GM19240 (cell line): ENCODE data around the gene CASZ1.

ENCODE experiments used
- DNase-seq: peaks from one replicate; pipeline ENCODE4 v3.0.0; 2011; ENCODE audit warnings: low spot score; ENCODE audit not compliant: insufficient read length

The CASZ1 gene, protein sequence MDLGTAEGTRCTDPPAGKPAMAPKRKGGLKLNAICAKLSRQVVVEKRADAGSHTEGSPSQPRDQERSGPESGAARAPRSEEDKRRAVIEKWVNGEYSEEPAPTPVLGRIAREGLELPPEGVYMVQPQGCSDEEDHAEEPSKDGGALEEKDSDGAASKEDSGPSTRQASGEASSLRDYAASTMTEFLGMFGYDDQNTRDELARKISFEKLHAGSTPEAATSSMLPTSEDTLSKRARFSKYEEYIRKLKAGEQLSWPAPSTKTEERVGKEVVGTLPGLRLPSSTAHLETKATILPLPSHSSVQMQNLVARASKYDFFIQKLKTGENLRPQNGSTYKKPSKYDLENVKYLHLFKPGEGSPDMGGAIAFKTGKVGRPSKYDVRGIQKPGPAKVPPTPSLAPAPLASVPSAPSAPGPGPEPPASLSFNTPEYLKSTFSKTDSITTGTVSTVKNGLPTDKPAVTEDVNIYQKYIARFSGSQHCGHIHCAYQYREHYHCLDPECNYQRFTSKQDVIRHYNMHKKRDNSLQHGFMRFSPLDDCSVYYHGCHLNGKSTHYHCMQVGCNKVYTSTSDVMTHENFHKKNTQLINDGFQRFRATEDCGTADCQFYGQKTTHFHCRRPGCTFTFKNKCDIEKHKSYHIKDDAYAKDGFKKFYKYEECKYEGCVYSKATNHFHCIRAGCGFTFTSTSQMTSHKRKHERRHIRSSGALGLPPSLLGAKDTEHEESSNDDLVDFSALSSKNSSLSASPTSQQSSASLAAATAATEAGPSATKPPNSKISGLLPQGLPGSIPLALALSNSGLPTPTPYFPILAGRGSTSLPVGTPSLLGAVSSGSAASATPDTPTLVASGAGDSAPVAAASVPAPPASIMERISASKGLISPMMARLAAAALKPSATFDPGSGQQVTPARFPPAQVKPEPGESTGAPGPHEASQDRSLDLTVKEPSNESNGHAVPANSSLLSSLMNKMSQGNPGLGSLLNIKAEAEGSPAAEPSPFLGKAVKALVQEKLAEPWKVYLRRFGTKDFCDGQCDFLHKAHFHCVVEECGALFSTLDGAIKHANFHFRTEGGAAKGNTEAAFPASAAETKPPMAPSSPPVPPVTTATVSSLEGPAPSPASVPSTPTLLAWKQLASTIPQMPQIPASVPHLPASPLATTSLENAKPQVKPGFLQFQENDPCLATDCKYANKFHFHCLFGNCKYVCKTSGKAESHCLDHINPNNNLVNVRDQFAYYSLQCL (N-terminal part only)

DNA sequence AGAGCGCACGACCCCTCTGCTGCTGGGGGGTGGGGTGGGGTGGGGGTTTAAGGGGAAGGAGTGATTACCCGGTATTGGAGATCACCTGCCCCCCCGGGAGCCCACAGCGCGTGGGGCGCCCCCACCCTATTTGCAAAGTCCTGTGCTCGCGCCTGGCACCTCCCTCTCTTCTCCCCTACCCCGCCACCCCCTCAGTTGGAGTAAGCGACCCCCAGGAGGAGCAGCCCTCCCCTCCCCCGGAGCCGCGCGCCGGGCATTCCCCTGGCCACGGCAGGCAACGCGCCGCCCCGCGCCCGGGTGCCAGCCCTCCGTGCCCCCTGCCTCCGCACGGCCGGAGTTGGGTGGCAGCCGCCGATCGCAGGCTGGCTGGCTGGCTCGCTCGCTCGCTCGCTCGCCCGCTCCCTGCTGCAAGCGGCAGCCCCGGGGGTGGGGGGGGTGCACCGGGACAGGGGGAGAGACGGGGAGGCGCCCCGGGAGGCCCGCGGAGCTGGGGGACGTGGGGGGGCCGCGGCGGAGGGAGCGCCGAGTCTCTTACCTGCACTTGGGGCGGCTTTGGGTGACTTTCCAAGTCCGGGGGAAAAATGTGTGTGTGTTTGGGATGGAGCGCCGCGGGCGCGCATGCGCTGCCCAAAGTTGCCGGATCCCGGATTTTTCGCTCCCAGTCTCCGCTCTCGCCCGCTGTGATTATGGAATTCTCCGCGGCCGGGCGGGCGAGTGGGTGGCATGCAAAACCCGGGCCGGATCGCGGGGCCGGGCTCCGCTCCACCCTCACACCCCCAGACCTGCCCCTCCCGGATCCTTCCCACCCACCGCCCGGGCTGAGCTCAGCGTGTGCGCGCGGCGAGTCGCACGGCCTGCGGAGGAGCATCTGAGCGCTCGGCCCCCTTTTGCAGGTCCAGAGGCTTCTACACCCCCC lies at the start of gene CASZ1:
Gene CASZ1 (minus strand): TSS at position 618 of the 916 bp plus-strand sequence. CDS start 102,757 bp downstream, outside the sequence.
- no peak for DNase-seq

DNA sequence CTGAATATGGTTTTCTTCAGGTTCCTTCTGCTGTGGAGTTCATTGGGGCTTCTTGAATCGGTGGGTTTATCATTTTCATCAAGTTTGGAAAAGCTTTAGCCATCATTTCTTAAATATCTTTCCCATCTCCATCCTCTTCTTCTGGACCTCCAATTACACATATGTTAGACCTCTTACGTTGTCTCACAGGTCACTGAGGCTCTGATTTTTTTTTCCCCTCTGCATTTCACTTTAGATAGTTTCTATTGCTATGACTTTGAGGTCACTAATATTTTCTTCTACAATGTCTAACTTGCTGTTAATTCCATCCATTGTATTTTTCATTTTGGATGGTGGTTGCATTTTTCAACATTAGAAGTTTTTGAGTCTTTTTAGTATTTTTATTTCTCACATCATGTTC lies 47.3 kb upstream of the CASZ1 start:
- DNase-seq, result no peak

DNA sequence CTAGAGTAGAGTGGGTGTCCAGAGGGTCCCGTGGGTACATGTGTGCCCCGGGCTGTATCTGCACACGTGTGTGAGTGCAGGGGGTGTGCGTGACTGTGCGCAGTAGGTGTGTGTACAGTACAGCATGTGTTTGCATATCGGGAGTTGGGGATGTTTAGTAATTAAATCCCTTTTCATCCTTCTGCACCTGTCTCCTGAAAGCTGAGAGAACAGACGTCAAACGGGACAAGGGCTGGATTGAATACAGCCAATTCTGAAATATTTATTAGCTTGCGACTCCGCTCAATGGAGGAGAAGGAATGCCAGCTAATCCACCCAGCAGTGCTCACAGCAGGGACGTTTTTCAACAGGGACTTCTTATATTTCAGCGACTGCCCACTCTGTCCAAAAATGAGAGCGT lies 44.7 kb upstream of the CASZ1 start:
- DNase-seq, result no peak

DNA sequence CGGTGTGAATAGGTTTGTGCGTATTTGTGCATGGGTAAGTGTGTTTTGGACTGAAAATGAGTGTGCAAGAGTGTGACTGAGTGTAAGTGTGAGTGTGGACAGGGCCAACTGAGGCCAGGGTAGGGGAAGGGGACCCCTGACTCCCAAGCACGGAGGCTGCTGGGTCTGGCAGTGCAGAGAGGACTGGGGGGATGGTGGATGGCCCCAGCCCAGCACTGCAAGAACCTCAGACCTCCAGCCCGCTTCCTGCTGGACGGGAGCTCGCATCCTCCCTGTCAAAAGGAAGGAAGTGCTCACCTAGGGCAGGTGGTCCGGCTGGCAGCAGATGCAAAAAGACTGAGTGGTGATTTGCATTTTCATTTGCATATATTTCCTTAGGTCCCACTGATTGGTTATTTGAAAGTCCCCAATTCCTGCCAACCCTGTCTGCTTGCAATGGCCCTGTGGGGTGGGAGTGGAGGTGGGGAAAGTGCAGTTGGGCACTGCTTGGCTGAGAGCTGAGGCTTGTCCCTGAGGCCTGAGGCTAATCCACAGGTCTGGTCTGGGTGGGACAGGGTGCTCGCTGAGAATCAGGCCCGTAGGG lies 42.8 kb upstream of the CASZ1 start:
- DNase-seq, result no peak

DNA sequence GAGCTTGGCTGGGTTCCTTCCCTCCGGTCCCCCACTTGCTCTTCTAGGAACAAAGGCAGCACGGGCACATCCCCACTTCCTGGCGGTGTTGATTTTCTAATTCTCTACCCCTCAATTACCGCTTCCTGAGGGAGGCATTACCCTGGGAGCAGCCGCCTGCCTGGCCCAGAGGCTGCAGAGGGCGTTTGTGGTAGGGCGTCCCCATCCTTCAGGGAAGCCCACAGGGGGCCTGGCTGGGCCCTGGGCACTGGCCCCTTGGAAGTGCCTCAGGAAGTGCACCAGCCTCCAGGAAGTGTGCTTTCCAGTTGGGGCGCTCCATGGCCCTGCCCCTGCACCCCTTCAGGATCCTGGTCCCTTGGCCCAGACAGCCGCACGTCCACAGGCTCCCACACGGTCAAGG lies 42.1 kb upstream of the CASZ1 start:
- DNase-seq, result no peak

DNA sequence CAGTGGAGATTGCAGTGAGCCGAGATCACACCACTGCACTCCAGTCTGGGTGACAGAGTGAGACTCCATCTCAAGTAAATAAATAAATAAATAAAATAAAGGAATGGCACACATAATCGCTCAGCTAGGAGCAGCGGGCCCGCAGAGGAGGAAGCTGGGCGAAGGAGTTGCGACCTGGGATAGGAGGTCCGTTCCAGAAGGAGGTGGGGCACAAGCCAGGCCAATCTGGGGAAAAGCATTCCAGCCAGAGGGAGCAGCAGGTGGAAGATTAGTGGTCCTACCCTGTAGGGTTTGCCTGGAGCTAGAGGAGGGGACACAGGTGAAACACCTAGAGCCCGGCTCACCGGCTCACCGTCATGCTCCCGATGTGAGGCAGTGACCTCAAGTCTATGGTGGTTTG lies 40.3 kb upstream of the CASZ1 start:
- DNase-seq, result no peak

DNA sequence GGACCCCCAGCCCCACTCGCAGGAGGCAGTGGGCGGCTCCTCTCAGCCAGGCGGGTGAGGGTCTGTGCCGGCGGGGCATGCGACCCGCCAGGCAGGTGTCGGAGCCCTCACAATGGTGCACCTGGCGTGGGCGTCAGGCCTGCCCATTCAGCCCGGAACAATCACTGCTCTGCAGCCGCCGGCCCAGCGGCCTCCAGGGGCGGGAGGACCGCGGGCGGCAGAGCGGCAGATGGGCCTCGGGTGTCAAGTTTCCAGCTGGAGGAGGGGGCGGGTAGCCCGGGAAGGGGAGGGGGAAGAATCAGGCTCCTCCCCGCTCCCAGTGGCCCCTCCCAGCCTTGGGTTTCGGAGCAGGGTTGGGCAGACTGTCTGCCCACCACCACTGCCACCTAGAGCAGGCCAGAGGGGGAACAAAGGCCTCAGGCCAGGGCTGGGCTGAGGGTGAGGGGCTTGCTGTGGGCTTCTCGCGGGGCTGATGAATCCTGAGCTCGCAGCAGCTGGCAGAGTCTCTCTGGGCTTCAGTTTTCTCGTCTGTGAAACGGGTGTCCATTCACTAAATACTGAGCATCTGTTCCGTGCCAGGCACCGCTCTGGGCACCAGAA lies 39.5 kb upstream of the CASZ1 start:
- DNase-seq, result no peak

DNA sequence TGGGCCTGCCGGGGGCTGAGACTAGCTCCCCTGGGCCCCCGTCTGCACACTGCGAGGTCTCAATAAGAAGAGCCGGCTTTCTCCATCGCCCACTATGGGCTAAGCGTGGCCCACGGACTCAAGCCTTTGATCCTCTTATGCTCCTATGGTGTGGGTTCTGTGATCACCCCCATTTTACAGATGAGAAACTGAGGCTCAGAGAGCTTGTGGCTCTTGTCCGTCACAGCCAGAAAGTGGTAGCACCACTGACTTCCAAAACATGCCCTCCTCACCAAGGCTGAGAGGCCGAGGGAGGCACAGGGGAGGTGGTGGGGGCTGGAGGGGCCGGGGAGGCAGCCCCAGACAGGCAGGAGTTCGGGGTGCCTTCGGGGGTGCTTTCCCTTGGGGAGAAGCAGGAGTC lies 39.0 kb upstream of the CASZ1 start:
- no peak for DNase-seq

DNA sequence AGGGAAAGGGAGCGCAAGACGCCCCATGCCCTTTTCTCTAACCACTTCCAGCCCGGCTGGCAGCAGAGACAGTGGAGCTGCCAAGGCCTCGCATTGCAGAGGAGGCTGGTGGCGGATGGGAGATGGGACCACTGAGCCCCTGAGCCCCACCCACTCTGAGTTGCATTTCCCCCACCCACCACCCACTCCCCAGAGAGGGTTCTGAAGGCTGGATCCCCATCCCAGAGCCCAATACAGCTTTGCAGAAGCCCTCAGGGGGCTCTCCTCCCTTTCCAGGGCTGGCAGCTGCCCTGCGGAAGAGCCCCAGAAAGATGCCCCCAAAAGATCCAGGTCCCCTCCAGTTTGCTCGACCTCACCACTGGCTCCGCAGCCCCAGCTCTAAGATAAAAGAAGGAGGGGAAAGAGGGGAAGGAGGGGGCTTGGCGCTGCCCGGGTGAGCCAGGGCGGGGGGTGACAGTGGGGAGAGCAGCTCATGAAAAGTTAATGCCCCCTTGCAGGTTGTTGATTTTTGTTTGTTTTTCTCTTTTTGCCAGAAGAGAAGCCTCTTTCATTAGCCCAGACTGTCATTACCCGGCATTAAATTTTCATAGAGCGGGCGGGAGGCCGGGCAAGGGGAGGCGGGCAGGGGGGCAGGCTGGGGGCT lies 38.4 kb upstream of the CASZ1 start:
- no peak for DNase-seq

DNA sequence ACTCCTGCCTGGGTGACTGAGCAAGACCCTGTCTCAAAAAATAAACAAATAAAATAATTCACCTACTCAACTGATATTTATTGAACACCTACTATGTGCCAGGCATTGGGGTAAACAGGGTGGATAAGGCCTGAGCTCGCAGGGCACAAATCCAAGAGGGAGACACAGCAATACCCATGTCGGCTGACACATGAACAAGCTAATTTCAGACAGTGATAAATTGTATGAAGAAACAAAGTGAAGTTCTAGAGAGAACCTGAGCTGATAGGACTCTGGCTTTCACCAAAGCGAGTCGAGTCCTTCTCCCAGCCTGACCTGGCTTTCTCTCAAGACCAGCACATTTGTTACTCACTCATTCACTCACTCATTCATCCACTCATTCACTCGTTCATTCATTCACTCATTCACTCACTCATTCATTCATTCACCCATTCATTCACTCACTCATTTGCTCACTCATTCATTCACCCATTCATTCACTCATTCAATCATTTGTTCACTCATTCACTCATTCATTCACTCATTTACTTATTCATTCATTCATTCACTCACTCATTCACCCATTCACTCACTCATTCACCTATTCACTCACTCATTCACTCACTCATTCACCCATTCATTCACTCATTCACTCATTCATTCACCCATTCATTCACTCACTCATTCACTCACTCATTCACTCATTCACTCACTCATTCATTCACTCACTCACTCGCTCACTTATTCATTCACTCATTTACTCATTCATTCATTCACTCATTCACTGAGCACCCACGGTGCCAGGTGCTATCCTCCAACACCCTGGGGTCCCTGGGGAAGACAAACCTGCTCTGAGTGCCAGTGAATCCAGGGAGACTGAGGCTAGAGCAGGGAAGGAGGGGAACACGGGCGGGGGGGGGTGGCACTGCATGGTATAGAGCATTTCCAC lies 37.4 kb upstream of the CASZ1 start:
- no peak for DNase-seq

DNA sequence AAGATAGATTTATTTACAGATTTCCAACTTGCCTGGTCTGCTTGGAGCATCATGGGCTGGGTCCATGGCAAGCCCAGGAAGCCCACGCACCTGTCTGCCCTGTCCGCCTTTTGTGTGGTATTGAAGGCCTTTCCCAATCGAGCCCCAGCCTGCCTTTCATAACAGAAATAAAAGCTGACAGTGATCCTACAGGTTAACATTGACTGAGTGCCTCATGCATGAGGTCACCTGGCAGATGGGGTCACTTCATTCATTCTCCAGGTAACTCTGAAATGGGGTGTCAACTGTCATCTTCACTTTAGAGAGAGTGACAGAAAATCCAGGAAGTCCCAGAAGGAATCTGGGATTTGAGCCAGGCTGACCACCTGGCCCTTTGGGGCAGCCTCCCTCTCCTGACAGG lies 36.3 kb upstream of the CASZ1 start:
- no peak for DNase-seq

DNA sequence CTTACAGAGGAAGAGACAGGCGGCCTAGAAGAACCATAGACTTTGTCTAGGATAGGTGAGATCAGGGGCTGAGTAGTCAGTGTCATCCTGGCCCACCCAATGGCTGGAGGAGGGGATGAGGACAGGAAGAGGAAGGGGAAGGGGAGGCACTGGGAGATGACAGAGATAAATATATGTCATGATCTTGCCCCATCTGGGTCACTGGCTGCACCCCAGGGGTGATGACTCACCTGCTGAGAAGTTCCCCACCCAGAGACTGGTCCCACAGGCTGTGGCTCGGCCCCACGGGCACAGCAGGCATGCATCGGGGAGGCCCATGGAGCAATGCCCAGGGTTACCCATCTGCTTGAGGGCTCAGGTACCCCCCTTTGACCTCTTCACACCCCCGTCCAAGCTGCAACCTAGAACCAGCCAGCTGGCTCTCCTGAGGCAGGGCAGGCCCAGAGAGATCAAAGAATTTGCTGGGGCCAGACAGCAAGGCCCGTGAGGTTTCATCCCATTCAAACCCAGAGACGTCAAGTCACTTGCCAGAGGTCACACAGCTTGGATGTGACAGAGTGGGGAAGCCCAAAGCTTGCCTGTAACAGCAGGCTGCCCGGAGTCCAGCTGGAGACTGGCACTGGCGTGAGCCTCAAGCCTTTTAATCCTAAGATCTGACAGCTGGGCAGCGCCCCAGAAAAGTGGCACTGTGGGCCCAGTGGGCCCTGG lies 34.7 kb upstream of the CASZ1 start:
- no peak for DNase-seq

DNA sequence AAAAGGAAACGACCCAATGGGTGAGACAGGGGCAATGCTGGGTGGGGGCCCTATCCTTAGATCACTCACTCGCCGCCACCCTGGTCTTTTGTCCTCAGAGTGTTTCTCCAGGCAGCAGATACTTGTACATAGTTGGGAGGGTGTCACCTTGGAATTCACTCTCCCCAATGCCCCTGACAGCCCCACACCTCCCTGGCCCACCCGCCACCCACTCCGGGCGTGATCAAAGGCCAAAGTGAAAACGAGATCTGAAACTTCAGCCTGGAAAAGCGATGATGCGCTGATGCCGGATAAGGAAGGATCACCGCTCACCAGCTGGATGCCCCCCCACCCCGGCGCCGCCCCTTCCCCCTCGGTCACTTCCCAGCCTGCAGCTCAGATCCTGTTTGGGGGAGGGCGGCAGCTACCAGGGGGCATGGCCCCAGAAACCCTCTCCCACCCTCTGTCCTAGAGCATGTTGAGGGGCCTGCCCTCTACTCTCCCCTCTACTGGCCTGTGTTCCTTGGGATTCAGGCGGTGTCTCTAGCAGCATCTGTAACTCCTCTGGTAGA lies 33.6 kb upstream of the CASZ1 start:
- no peak for DNase-seq

DNA sequence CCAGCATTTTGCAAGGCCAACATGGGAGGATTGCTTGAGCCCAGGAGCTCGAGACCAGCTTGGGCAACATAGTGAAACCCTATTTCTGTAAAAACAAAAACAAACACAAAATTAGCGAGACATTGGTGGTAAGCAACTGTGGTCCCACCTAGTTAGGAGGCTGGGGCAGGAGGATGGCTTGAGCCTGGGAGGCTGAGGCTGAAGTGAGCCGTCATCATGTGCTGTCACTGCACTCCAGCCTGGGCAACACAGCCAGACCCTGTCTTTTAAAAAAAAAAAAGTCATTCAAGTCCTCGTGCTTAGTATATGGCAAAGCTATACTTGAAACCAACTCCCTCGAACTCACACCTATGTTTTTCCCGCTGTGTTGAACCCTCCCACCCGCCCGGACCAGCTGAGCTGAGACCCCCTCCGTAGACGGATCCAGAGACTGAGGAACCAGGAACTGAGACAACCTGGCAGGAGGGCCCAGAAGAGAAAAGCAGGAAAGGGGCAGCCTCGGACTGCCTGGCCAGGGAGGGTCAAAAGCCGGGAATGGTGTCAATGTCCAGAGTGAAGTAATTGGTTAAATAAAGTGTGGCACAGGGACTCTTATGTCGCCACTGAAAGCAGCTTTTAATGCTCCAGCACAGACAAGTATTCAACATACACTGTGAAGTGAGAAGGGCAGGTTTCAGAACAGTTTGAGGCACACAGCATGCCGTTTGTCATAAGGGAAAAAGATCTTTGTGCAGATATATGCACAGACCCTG lies 32.8 kb upstream of the CASZ1 start:
- no peak for DNase-seq

DNA sequence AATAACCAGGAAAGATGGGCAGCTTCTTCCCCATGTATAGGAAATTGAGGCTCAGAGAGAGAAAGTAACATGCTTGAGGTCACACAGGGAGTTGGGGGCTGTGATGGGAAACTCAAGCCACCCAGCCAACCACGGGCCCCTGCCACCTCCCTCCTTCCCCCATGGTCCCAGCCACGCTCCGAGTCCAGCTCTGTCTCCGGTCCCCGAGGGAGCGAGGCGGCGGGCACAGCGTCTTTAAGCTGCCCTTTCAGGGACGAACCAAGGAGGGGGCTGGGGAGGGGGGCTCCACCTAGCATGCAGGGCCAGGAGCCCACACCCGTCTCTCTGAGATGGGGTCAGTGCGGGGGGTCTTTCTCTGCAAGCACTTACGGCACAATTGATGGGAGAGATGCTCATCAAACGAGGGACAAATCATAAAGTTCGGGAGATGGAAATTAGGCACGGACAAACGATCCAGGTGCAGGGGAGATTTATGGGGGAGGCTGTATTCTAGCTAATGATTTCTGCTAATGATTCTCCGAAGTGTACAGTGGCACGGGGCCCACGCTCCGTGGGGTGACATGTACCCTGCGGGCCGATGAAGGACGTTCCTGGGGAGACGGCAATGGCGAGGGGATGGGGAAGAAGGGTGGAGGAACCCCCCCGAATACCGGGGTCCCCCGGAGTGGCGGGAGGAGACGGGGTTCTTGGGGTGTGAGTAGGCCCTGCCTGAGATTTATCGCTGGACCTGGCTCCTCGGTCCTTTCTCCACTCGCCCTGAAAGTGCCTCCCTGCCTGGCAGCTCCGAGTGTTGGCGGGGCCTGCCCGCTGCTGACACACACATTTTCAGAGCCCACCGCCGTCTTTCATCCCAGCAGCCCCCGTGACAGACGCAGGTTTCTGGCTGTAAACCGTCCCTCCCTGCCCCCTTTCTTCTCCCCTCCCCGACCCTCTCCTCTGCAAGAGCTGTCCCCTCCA lies 31.2 kb upstream of the CASZ1 start:
- no peak for DNase-seq

DNA sequence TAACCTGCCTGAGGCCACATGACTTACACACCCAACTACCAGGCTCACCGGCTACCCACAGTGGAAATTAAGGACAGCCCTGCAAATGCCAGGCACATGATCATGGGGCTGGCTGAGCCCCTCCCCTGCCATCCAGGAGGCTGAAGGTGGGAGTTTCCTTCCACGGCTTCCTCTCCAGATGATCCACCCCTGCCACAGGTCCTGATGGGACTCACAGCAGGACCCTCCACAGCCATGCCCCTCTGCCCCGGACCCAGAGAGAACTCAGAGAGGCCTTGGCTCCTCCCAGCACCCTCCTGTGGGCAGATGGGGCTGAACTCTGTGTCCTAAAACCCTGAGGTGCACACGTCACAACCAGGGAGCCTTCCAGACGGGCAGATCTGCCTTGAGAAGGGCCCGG lies 29.1 kb upstream of the CASZ1 start:
- DNase-seq, result no peak
